RPMI7951 (cell line): Measurements from ENCODE around the gene HHIPL1. TPM values are rescaled to one million over a fixed set of nuclear protein-coding genes. Genes with fewer than 3 reads are reported as not detected.

Experiments used
- total RNA-seq: library from RNA; depleted of rRNA; stranded (reverse); fragments of >200 nt; shearing (Covaris generic); gene quantifications from 2 replicates; pipeline ENCODE4 v1.2.3, GENCODE V29; 2014; rRNA removed

Gene HHIPL1
- total RNA-seq, 1 experiment from 2014 or later: 0.24 TPM

Other genes with a start within 250 kb of the HHIPL1 start
- gene SETD3, start 164.3 kb upstream of the HHIPL1 start, total RNA-seq: 43.3 and 46.9 TPM in 2 replicates
- gene CCNK, start 163.7 kb upstream of the HHIPL1 start, total RNA-seq: 15.0 and 15.7 TPM in 2 replicates
- gene CCDC85C, start 40.9 kb upstream of the HHIPL1 start, total RNA-seq: 3.4 and 5.8 TPM in 2 replicates
- gene CYP46A1, start 39.2 kb downstream of the HHIPL1 start, total RNA-seq: not detected in 2 replicates
- gene EML1, start 148.3 kb downstream of the HHIPL1 start, total RNA-seq: 3.3 and 8.2 TPM in 2 replicates